IPS-20b (cell line): ENCODE measurements around the gene PPP2R1B.

ENCODE experiments used
- H3K27ac ChIP-seq: one replicate; pipeline ENCODE4 v1.5.1; 2013; ENCODE audit warnings: low read length
- H3K27me3 ChIP-seq: 2 replicates; pipeline ENCODE4 v1.6.1; 2013; ENCODE audit warnings: mild to moderate bottlenecking, low read length, inconsistent platforms; ENCODE audit not compliant: insufficient read depth
- H3K36me3 ChIP-seq: 2 replicates; pipeline ENCODE4 v1.6.1; 2013; ENCODE audit warnings: low read depth, mild to moderate bottlenecking, inconsistent platforms, low read length, moderate library complexity; ENCODE audit not compliant: insufficient read depth
- H3K4me1 ChIP-seq: 2 replicates; pipeline ENCODE4 v1.6.1; 2013; ENCODE audit warnings: mild to moderate bottlenecking, control low read depth, inconsistent platforms, low read length, moderate library complexity; ENCODE audit not compliant: insufficient read depth
- H3K4me3 ChIP-seq: 2 replicates; pipeline ENCODE4 v1.5.1; 2013; ENCODE audit warnings: mild to moderate bottlenecking, low read length, inconsistent platforms
- H3K9ac ChIP-seq: 2 replicates; pipeline ENCODE4 v1.6.1; 2013; ENCODE audit warnings: low read depth, mild to moderate bottlenecking, inconsistent platforms, low read length, moderate library complexity
- H3K9me3 ChIP-seq: 2 replicates; pipeline ENCODE4 v1.6.1; 2013; ENCODE audit warnings: mild to moderate bottlenecking, low read depth, low read length, inconsistent platforms; ENCODE audit not compliant: insufficient read depth

The PPP2R1B gene

DNA sequence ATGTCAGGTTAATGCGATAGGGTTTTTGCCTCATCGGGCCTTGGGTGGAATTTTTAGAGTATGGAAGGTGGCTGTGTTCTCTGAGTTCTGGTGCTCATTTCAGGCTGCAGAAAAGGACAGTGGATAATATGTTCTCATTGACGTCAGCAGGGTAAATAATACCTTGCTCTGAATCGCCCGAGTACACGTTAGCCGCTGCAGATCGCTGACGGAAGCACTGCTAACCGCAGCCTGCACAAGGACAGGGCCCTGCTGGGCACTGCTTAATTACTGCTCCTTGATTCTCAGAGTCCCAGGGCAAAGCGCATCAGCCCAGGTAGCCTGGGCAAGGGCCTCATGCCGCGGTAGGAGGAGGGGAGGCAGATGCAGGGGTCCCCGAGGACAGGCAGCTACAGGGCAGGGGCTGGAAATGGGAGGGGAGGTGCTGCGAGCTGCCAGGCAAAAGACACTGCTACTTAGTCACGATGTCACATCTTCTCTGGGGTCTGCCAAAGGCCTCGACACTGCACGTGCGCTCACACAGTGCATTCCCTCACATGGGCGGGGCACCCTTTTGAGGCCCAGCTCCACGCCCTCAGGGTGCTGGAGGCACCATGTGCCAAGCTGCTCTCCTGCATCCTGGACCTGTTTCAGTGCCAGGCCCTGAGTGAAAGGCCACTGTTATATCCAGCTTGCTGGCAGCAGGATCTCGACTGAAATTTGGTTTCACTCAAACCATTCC lies 35.2 kb downstream of the PPP2R1B start:
- H3K36me3 ChIP-seq = peaks cover 7% of the 10 kb centered on the region; the same call in 1 of the 2 replicates
- H3K9ac ChIP-seq = no peak overlapping the region

DNA sequence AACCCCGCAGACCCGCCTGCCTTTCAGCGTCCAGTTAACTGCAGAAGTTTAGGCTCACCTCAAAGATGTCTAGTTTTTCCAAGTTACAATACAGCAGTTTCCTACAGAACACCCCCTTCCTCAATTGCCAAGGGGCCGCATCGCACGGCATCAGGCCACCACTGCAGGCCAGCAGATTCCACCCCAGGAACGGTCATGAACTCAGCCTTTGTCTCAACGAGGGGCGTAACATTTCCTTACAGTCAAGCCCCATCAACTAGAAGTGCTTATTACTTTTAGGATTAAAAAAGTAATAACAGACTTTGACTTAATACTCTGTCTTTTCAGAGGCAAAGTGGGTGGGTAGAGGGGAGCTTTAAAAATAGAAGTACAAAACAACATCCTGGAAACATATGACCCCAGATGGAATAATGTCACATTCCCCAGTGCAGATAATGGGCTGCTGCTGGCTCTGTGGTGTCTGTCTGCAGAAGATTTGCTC lies 36.3 kb downstream of the PPP2R1B start:
- Histone ChIP-seq H3K27ac (no peak overlapping the region), H3K4me3 (no peak overlapping the region), H3K27me3 (no peaks in the 10 kb centered on the region), H3K9me3 (no peaks in the 10 kb centered on the region), H3K36me3 (peaks cover 18% of the 10 kb centered on the region), H3K4me1 (no peaks in the 10 kb centered on the region), H3K9ac (no peak overlapping the region)

More for the DNA sequence above, 35.2 kb downstream of the PPP2R1B start:
- Histone ChIP-seq H3K4me3 (no peak overlapping the region), H3K4me1 (no peaks in the 10 kb centered on the region), H3K9me3 (no peaks in the 10 kb centered on the region), H3K27ac (no peak overlapping the region), H3K27me3 (no peaks in the 10 kb centered on the region)

DNA sequence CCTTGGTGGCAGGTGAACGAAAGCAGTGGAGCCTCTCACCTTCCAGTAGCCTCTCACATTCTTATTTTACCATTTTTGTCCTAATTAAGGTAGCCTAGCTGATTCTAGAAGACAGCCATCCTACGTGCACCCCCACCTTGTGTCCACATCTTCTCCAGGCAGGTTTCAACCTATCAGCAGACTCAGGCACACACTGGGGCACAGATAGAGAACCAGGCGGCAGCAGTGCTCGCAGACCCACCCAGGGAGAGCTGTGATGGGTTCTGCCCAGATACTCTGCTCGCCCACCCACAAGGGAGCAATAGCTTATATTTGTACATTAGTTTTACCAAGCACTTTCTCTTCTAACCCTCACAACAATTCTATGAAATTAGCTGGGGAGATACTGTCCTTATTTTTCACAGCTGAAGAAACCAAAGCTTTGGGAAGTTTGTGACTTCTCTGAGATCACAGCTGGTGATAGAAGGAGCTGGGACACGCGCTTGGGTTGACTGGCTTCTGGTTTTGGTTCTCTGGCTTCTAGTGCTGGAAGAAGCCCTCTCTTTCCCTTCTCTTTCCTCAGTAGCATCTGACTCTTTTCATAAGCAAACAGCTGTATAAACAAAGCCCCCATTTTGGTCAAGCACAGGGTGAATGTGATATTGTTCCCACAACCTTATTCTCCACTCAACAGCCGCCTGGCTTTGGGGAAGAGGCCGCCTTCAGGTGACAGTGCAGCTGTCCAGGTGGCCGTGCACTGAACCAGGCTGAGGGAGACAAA lies 36.9 kb downstream of the PPP2R1B start:
- no peaks in the 10 kb centered on the region for H3K4me1 ChIP-seq
- H3K9ac ChIP-seq = no peak overlapping the region
- peaks cover 24% of the 10 kb centered on the region for H3K36me3 ChIP-seq
- H3K9me3 ChIP-seq = no peaks in the 10 kb centered on the region
- no peak overlapping the region for H3K4me3 ChIP-seq
- no peaks in the 10 kb centered on the region for H3K27me3 ChIP-seq
- H3K27ac ChIP-seq = no peak overlapping the region

DNA sequence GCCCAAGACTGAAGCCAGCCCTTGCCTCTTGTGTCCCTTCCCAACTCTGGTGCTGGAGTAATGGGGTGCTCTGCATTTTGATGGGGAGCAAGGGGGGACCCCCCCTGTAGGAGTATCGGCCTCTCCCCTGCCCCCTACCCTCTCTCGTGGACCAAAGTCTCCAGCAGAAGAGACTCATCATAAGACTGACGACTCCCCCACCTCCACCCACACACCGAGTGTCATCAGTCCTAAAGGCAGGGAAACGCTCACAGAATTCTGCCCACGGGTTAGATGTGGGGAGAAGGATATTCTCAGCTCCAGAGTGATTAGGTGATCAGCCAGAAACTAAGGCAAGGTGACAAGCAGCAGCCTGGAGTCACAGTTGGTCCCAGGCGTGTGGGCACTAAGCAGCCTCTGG lies 38.8 kb downstream of the PPP2R1B start:
- no peak overlapping the region for H3K9ac ChIP-seq
- H3K4me3 ChIP-seq = no peak overlapping the region
- no peaks in the 10 kb centered on the region for H3K9me3 ChIP-seq
- peaks cover 2% of the 10 kb centered on the region; the same call in 1 of the 2 replicates for H3K4me1 ChIP-seq
- H3K36me3 ChIP-seq = peaks cover 36% of the 10 kb centered on the region
- H3K27ac ChIP-seq = no peak overlapping the region
- no peaks in the 10 kb centered on the region for H3K27me3 ChIP-seq

DNA sequence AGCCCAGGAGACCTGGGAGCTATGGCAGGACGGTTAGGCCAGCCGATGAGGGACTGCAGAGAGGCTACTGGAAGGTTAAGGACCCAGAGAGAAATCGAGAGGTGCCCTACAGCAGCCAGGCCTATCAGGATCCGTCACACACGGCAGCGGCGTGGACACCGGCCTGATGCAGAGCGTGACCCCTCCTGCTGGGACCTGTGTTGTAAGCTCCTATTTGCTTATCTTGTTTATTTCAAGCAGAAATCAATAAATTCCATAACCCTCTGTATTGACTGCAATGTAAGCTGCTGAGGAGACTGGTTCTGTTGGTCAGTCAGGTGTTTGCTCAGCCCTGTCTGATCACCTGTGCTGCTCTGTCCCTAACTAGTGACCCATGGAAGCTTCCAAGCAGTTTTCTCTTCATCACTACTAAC lies 39.9 kb downstream of the PPP2R1B start:
- H3K4me3 ChIP-seq = no peak overlapping the region
- no peak overlapping the region for H3K9ac ChIP-seq
- H3K36me3 ChIP-seq = peaks cover 47% of the 10 kb centered on the region

DNA sequence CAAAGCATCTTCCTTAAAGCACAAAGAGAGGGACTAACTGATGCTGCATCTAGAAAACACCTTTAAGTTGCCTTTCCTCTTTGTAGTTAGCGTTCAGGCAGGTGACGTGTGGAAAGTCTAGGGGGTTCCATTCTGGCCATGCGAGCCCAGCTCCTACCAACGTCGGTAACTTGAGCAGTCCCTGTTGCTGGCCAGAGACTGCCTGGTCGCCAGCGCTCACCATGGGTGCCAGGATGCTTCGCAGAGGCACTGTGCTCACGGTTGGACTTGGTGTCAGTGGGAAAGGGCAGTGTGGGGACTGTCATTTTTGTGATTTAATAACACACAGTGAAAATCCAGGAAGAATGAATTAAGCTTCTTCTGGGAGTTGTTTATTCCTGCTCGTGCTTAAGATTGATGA lies 40.6 kb downstream of the PPP2R1B start:
- Histone ChIP-seq H3K9me3 (no peaks in the 10 kb centered on the region), H3K27me3 (no peaks in the 10 kb centered on the region), H3K36me3 (peaks cover 54% of the 10 kb centered on the region), H3K4me3 (no peak overlapping the region), H3K27ac (no peak overlapping the region), H3K4me1 (peaks cover 2% of the 10 kb centered on the region; the same call in 1 of the 2 replicates), H3K9ac (no peak overlapping the region)

More for the DNA sequence above, 39.9 kb downstream of the PPP2R1B start:
- H3K27ac ChIP-seq = no peak overlapping the region
- peaks cover 2% of the 10 kb centered on the region; the same call in 1 of the 2 replicates for H3K4me1 ChIP-seq
- H3K9me3 ChIP-seq = no peaks in the 10 kb centered on the region
- H3K27me3 ChIP-seq = no peaks in the 10 kb centered on the region

DNA sequence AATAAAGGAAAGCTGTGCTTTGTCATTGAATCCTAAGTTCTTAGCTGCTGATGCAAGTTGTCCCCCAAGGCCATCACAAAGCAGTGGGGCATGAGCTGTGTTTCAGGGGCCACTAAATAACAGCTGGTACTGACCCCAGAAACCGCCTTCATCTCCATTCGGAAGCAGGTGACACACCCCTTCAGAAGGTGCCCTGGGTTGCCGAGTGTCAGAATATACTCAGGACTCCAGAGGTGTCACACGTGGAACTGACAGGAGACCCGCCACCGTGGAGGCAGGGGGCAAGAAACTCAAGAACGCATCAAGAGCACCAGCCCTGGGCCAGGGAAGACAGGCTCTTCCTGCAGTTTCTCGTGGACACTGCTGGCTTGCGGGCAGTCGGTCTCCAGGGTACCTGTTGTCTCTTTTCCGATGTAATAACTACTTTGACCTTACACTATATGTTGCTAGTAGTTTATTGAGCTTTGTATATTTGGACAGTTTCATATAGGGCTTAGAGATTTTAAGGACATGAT lies 41.5 kb downstream of the PPP2R1B start:
- H3K4me3 ChIP-seq = no peak overlapping the region
- H3K9ac ChIP-seq = no peak overlapping the region
- H3K27ac ChIP-seq = no peak overlapping the region
- H3K36me3 ChIP-seq = peaks cover 63% of the 10 kb centered on the region
- peaks cover 2% of the 10 kb centered on the region; the same call in 1 of the 2 replicates for H3K4me1 ChIP-seq
- no peaks in the 10 kb centered on the region for H3K27me3 ChIP-seq
- no peaks in the 10 kb centered on the region for H3K9me3 ChIP-seq

DNA sequence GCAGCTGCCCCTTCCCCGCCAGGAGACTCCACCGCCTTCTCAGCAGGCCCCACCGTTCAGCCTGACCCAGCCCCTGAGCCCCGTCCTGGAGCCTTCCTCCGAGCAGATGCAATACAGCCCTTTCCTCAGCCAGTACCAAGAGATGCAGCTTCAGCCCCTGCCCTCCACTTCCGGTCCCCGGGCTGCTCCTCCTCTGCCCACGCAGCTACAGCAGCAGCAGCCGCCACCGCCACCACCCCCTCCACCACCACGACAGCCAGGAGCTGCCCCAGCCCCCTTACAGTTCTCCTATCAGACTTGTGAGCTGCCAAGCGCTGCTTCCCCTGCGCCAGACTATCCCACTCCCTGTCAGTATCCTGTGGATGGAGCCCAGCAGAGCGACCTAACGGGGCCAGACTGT lies 42.6 kb downstream of the PPP2R1B start:
- no peak overlapping the region for H3K27ac ChIP-seq
- H3K36me3 ChIP-seq = peaks cover 66% of the 10 kb centered on the region
- H3K9ac ChIP-seq = no peak overlapping the region
- H3K27me3 ChIP-seq = no peaks in the 10 kb centered on the region
- peaks cover 7% of the 10 kb centered on the region; the same call in 1 of the 2 replicates for H3K4me1 ChIP-seq
- H3K4me3 ChIP-seq = no peak overlapping the region
- no peaks in the 10 kb centered on the region for H3K9me3 ChIP-seq

DNA sequence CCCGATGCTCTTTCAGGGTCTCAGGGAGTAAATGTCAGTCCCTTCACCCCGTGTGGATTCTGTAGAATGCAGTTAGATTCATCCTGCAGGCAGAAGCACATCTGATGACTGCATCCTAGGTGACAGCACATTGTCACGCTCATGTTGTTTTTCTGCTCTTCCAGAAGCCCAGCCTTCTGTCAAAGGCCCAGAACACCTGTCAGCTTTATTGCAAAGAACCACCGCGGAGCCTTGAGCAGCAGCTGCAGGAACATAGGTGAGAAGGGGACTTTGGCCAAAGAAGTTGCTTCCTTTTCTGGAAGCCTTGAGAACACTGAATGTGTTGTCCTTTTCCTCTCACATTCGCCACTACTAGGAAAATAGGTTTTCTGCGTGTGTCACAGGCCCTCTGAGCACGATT lies 43.7 kb downstream of the PPP2R1B start:
- H3K9ac ChIP-seq = no peak overlapping the region
- no peaks in the 10 kb centered on the region for H3K27me3 ChIP-seq
- H3K9me3 ChIP-seq = no peaks in the 10 kb centered on the region
- no peak overlapping the region for H3K4me3 ChIP-seq
- no peak overlapping the region for H3K27ac ChIP-seq
- peaks cover 9% of the 10 kb centered on the region; the same call in 1 of the 2 replicates for H3K4me1 ChIP-seq
- peaks cover 61% of the 10 kb centered on the region for H3K36me3 ChIP-seq

DNA sequence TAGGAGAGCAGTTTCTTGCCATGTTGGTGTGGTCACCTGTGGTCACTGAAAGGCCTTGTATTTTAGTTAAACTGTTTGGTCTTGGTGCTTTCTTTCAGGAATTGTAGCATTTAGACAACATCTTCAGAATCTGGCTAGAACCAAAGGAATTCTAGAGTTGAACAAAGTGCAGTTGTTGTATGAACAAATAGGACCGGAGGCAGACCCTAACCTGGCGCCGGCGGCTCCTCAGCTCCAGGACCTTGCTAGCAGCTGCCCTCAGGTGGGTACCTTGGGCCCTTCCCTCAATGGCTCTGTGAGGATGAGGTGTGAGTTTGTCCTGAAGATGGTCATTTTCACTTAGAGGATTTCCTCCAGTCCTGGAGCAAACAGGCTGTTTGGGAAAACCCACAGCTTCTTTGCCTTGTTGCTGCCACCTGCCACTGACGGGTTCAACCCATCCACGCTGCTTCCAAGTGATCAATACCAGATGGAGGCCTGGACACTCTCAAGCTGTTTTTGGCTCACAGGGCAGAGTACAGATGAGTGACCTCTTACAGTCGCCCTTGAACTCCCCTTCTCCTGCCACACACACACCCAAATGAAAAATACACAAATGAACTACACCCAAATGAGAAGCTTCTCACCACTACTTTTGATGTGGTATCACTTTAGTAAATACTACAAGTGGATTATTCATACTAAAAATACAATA lies 45.2 kb downstream of the PPP2R1B start:
- Histone ChIP-seq H3K27ac (no peak overlapping the region), H3K4me1 (peaks cover 9% of the 10 kb centered on the region; the same call in 1 of the 2 replicates), H3K27me3 (no peaks in the 10 kb centered on the region), H3K36me3 (peaks cover 58% of the 10 kb centered on the region), H3K4me3 (no peak overlapping the region), H3K9me3 (no peaks in the 10 kb centered on the region), H3K9ac (no peak overlapping the region)

DNA sequence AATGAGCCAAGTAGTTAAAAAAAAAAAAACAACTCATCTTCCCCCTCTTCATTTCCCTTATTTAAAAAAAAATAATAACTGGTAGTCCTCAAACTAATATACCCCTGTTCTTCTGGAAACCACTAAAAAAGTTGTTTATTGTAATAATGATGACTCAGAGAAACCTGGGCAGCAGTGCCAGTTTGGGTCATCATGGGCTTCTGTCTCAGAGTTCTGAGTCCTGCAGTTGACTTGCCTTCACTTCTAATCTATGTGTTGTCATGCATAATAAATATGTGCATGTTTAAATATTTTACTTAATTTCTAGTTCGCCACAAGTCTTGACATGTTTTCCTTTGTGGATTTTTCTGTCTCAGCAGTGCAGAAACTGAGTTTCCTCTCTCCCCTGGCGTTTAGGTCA lies 46.8 kb downstream of the PPP2R1B start:
- Histone ChIP-seq H3K4me3 (no peak overlapping the region), H3K36me3 (peaks cover 43% of the 10 kb centered on the region), H3K9me3 (no peaks in the 10 kb centered on the region), H3K9ac (no peak overlapping the region), H3K4me1 (peaks cover 9% of the 10 kb centered on the region; the same call in 1 of the 2 replicates), H3K27ac (no peak overlapping the region), H3K27me3 (no peaks in the 10 kb centered on the region)
